ENCODE results near the gene FBXW11. TPM values are rescaled to one million over a fixed set of nuclear protein-coding genes. Genes with fewer than 3 reads are reported as not detected.

FBXW11 gene
- total RNA-seq, 1 donor from 2014 or later, result 54.8 TPM

GRCh38 chr5:171906703-171907590 lies 99.5 kb downstream of the FBXW11 start:
- H3K4me1 Mint-ChIP-seq (ENCODE audit: low read depth), result peaks cover 20% of the 10 kb centered on the region
- TF ChIP-seq, protein P1, sequence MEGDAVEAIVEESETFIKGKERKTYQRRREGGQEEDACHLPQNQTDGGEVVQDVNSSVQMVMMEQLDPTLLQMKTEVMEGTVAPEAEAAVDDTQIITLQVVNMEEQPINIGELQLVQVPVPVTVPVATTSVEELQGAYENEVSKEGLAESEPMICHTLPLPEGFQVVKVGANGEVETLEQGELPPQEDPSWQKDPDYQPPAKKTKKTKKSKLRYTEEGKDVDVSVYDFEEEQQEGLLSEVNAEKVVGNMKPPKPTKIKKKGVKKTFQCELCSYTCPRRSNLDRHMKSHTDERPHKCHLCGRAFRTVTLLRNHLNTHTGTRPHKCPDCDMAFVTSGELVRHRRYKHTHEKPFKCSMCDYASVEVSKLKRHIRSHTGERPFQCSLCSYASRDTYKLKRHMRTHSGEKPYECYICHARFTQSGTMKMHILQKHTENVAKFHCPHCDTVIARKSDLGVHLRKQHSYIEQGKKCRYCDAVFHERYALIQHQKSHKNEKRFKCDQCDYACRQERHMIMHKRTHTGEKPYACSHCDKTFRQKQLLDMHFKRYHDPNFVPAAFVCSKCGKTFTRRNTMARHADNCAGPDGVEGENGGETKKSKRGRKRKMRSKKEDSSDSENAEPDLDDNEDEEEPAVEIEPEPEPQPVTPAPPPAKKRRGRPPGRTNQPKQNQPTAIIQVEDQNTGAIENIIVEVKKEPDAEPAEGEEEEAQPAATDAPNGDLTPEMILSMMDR (IDR thresholded peaks at IDR 0.05), result no peak
- H3K27me3 Mint-ChIP-seq (ENCODE audit: low read depth), result no peaks in the 10 kb centered on the region
- H3K36me3 Mint-ChIP-seq (ENCODE audit: low read depth), result no peaks in the 10 kb centered on the region
- no peak overlapping the region for H3K27ac Mint-ChIP-seq (ENCODE audit: unreplicated experiment)
- no peak for DNase-seq (ENCODE audit: low spot score)
- no peak overlapping the region for H3K4me3 Mint-ChIP-seq (ENCODE audit: unreplicated experiment)
- no peaks in the 10 kb centered on the region for H3K9me3 Mint-ChIP-seq (ENCODE audit: low read depth)

GRCh38 chr5:171906066-171906570 lies 100.3 kb downstream of the FBXW11 start:
- Mint-ChIP-seq H3K27me3 (ENCODE audit: low read depth) (no peaks in the 10 kb centered on the region), H3K27ac (ENCODE audit: unreplicated experiment) (no peak overlapping the region), H3K36me3 (ENCODE audit: low read depth) (no peaks in the 10 kb centered on the region), H3K9me3 (ENCODE audit: low read depth) (no peaks in the 10 kb centered on the region), H3K4me1 (ENCODE audit: low read depth) (peaks cover 14% of the 10 kb centered on the region), H3K4me3 (ENCODE audit: unreplicated experiment) (no peak overlapping the region)
- TF ChIP-seq, protein P1 (IDR thresholded peaks at IDR 0.05), result no peak
- no peak for DNase-seq (ENCODE audit: low spot score)

- H3K4me1 Mint-ChIP-seq (ENCODE audit: low read depth), result peaks cover 14% of the 10 kb centered on the region
- H3K27me3 Mint-ChIP-seq (ENCODE audit: low read depth), result no peaks in the 10 kb centered on the region
- no peak overlapping the region for H3K27ac Mint-ChIP-seq (ENCODE audit: unreplicated experiment)
- no peak overlapping the region for H3K4me3 Mint-ChIP-seq (ENCODE audit: unreplicated experiment)
- TF ChIP-seq, protein P1 (IDR thresholded peaks at IDR 0.05), result no peak
- no peak for DNase-seq (ENCODE audit: low spot score)
- no peaks in the 10 kb centered on the region for H3K36me3 Mint-ChIP-seq (ENCODE audit: low read depth)
- no peaks in the 10 kb centered on the region for H3K9me3 Mint-ChIP-seq (ENCODE audit: low read depth)
Observed at GRCh38 chr5:171904886-171905285, 101.6 kb downstream of the FBXW11 start.

- DNase-seq (ENCODE audit: low spot score), result no peak
- H3K27me3 Mint-ChIP-seq (ENCODE audit: low read depth), result no peaks in the 10 kb centered on the region
- no peak overlapping the region for H3K27ac Mint-ChIP-seq (ENCODE audit: unreplicated experiment)
- peaks cover 33% of the 10 kb centered on the region for H3K4me1 Mint-ChIP-seq (ENCODE audit: low read depth)
- no peaks in the 10 kb centered on the region for H3K36me3 Mint-ChIP-seq (ENCODE audit: low read depth)
- H3K4me3 Mint-ChIP-seq (ENCODE audit: unreplicated experiment), result no peak overlapping the region
- TF ChIP-seq, protein P1 (IDR thresholded peaks at IDR 0.05), result no peak
- H3K9me3 Mint-ChIP-seq (ENCODE audit: low read depth), result no peaks in the 10 kb centered on the region
Observed at GRCh38 chr5:171901764-171902163, 104.7 kb downstream of the FBXW11 start.

DNA sequence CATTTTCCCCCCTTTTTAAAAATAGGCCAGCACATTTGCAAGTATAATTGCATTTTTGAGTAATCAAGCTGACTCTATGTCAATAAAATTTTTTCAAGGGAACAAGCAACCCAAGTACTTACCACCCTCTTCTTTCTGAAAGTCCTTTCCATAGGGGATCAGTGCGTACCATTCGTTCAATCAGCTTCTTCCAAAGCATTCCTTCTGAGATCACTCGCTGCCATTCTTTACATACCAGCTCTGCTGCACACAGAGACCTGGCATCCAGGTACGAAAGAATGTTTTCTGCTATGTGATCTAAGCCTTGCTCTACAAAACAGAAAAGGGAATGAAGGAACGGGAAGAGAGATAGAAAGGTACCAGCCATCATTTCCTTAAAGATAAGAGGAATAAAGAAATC lies 106.6 kb downstream of the FBXW11 start:
- Mint-ChIP-seq H3K4me1 (ENCODE audit: low read depth) (peaks cover 32% of the 10 kb centered on the region), H3K36me3 (ENCODE audit: low read depth) (no peaks in the 10 kb centered on the region), H3K4me3 (ENCODE audit: unreplicated experiment) (no peak overlapping the region), H3K27me3 (ENCODE audit: low read depth) (no peaks in the 10 kb centered on the region), H3K27ac (ENCODE audit: unreplicated experiment) (no peak overlapping the region), H3K9me3 (ENCODE audit: low read depth) (no peaks in the 10 kb centered on the region)
- TF ChIP-seq, protein P1 (IDR thresholded peaks at IDR 0.05), result no peak
- no peak for DNase-seq (ENCODE audit: low spot score)
